ENCODE data around the gene CLCNKA. TPM values are rescaled to one million over a fixed set of nuclear protein-coding genes. Genes with fewer than 3 reads are reported as not detected.
"Not testable (repeated sequence)": the region's sequence is repeated elsewhere in the genome, so short reads cannot be mapped to it uniquely, and the experiment has no call there.

CLCNKA gene
- polyA plus RNA-seq, 4 donors, result 13.8 to 24.5 (median 18.1) TPM

DNA sequence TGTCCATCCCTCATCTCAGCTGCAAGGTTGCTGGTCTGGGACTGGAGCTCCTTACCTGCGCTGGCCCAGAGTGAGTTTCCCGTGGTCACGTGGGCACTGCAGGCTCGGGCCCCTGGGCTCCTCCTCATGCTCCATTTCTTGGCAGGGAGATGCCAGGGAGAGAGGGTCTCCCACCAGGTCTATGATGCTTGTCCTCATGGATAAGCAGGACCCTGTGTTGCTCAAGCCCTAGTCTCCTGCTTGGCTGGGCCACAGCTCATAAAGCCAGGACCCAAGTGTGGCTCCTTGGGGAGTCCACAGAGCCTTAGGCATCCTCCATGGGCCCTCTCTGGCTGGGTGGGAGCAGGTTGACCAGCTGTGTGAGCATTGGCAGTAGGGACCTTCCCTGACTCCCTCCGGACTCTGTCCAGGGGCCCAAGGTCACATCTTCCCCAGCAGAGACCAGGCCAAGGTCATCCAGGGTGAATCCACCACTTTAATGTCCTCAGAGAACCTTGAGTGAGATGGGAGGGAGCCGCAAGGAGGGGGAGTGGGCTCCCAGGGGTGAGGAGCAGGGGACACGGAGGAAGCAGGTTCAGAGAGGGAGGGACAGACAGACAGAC, 35.6 kb downstream of the CLCNKA start:
- DNase-seq (ENCODE audit: low read depth in 4 of 4, low spot score in 2 of 4), result not testable (repeated sequence)

DNA sequence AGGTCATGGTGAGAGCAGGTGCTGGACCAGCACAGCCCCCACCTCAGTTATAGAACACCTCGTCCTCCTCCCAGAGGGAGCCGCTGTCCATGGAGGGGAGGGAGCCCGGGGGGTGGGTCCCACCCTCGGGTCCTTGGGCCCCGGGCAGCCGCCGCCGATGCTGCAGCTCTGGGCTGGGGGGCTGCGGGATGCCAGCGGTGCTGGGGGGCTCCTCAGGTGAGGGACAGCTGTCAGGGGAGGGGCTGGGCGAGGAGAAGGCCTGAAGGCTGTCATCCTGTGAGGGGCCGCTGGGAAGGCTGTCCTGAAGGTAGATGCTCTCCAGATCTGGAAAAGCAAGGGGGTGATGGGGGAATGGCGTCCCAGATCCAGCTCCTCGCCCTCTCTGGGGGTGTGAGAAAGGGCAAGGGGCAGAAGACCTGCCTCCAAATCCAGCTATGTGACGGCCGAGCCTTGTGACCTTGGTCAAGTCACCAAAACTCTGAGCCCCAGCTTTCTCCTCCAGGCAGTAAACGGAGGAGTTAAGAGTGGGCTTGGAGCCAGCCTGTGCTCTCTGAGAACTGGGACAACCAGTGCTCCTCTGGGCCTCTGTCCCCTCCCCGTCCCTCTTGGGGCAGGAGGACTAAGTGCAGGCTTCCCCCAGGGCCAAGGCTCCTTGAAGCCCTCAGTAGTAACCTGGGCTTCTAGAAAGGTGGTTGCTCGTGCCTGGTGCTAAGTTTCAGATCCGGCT, 36.7 kb downstream of the CLCNKA start:
- not testable (repeated sequence) for DNase-seq (ENCODE audit: low read depth in 4 of 4, low spot score in 2 of 4)

DNA sequence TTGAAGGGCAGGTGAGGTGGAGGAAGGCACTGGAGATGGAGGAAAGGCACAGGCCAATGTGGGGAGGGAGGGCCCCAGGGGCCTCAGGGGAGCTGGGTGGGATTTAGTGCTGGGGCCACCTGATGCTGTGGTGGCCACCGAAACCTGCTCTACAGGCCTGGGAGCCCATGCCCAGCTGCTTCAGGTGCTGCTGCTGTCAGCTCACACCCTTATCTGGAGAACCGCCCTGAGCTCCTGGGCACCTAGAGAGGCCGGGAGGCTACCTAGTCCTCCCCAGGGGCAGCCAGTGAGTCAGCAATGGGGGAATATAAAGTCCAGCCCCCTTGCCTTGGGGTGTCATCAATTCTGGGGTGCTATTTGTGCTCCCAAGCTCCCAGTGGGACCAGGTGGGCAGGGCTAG, 39.4 kb downstream of the CLCNKA start:
- DNase-seq (ENCODE audit: low read depth in 4 of 4, low spot score in 2 of 4), result no peak

DNA sequence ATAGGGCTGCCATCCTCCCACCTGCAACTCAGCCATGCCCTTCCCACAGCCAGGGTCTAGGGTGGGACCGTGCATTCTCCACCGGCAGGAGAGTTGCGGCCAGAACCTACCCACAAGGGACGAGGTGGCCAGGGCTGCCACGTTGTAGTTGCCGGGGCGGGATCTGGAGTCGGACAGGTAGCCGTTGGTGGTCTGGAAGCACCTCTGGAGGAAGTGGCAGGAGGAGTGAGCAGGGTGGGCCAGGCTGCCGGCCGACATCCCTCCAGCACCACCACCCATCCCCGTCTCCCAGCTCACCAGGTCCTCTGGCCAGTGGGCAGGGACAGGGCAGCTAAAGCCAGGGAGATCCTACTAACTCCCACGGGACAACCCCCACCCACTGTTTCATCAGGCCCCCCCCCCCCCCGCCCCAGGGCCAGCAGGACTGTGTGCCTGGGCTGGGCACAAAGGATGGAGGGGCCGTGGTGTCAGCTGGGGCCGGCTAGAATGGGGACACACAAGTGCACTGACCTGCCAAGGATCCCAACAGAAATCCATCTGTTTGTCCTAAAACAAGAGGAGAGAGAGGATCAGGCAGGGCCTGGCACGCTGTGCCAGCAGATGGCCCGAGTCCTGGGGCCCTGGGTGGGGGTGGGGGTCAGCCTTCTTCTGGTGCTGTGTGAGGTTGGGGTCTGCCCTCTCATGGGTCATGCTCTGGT, 40.3 kb downstream of the CLCNKA start:
- DNase-seq (ENCODE audit: low read depth in 4 of 4, low spot score in 2 of 4), result not testable (repeated sequence)

DNA sequence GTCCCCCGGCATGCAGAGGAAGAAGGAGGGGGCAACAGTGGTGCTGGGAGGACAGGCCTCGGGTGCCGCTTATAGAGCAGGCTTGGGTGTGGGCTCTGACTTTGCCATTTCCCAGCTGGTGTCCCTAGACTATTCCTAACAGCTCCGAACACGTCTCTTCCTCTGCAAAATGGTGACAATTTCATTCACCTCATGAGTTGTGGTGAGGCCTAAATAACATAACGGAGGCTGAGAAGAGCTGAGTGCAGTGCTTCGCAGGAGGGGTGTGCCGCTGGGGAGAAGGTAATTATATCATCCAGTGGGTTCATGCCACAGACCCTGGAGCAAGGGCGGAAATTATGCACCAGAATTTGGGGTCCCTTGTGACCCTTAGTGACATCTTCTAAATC, 40.8 kb downstream of the CLCNKA start:
- not testable (repeated sequence) for DNase-seq (ENCODE audit: low read depth in 4 of 4, low spot score in 2 of 4)

DNA sequence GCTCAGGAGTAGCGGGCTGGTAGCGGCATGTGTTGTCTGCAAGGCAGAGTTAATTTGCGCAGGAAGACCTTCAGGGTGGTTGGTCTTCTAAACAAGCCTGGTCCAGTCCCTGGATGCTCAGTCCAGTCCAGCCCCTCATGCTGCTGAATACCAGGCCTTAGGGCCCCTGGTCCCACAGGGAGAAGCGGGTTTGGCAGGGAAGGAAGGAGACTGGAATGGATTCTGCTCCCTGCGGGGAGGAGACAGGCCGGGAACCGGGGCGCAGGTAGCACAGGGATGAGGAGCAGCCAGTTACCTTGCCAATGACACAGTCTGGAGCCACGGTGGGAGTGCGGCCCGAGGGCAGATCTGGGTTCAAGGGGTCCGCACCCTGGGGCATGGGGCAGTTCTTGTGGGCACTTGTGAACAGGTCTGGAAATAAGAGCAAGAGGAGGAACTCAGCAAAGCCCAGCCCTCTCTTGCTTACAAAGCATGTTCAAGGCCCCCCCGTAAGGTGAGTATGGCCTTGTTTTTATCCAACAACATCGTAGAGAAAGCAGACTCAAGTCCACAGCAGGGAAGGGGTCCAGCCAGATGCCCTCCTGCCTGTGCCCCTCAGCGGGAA, 41.5 kb downstream of the CLCNKA start:
- DNase-seq (ENCODE audit: low read depth in 4 of 4, low spot score in 2 of 4), result no peak

DNA sequence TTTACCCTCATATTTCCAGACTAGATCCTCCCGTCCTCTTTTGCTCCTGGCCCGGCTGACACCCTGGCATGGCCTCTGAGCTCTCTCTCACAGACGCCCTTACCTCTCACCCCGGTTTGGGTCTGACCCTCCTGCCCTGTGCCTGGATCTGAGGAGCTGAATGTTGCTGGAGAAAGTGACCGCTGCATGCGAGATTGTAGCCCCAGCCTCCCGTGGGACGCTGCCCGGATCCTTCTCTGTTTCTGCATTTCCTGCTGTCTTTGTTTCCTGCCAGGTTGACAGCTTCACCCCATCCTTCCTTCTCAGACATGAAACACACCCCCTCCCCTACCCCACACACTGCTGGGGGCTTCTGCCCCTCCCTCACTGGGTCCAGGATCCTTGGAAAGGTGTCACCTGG, 42.1 kb downstream of the CLCNKA start:
- no peak for DNase-seq (ENCODE audit: low read depth in 4 of 4, low spot score in 2 of 4)

DNA sequence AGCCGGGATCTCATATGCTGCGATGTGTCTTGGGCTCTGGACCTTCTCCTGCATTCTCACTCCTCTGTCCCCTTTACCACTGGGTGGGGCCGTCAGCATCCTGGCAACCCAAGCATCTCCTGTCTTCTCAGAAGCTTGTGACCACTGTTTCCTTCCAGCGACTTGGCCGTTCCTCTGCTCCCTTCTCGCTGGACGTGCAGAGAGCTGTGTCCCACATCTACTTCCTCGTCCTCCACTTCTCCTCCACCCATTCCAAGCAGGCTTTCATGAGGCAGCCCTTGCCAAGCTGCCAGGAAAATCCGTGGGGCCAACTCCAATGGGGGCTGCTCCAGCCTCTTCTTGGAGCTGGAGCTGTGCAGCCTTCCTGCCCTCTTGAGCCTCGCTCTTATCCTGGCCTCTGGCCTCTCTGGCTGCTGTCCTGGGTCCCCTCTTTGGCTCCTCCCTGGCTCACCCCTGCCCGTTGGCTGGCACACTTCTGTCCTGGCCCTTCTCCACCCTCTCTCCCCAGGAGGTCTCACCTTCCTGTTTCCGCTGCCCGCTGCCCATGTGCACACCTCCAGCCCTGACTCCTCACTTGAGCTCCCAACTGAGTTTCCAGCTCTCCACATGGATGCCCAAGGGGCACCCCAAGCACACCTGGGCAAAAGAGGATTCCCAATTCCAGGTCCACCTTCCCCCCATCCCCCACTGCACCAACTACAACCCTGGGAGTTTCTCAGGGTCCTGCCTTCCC, 42.9 kb downstream of the CLCNKA start:
- DNase-seq (ENCODE audit: low read depth in 4 of 4, low spot score in 2 of 4), result no peak

DNA sequence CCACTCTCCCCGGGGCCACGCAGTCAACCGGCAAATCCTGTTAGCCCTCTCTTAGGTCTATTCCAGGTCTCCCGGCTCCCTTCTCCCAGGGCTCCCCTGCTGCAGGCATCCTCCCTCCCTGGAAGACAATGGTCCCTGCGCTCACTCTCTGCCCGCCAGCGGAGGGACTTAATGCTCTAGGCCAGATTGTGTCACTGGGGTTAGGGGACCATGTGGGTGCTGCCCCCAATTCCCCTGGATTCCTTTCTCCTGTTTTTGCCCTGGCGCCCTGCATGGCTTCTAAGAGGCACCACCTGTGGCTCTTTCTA, 43.4 kb downstream of the CLCNKA start:
- no peak for DNase-seq (ENCODE audit: low read depth in 4 of 4, low spot score in 2 of 4)

DNA sequence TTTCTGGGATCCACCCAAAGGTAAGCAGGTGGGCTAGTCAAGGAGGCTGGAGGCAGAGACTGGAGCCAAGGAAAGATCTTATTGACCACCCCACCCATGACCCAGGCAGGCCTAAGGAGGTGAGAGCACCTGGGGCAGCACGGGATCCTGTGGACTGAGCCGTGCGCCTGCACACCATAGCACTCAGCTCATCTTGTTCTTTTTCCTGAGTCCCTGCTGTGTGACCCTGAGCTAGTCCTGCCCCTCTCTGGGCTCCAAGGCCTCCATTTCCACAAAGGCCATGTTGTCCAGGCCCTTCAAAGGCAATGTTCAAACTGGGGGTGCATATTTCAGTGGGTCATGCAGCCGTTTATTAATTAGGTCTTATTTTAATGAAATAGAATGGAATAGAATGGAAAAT, 44.4 kb downstream of the CLCNKA start:
- DNase-seq (ENCODE audit: low read depth in 4 of 4, low spot score in 2 of 4), result no peak

DNA sequence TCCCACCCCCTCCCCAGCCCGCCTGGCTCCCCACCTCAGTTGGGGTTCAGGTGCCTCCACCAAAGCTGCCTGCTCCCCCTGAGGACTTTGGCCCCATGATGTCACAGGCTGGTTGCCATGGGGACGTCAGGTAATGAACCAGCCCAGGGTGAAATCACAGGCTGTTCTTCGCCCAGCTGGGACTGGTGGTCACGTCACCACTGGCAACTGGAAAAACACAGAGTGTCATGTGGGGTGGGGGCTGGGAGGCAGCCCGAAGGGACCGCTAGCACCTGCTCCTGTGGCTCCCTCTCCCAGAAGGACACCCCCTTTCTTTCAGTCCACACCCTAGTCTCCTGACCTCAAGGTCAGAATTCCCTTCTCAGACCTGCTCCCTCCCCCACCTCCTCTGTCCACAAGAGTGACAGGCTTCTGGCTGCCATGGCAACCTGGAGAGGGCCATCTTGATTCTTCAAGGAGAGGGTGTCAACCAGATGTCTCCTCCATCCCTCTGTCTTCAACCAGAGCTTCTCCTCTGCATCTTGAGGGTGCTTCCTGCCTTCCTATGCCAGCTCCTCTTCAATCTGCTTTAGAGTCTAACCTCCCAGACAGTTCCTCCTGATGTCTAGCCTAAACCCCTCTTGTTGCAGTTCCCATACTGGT, 45.4 kb downstream of the CLCNKA start:
- DNase-seq (ENCODE audit: low read depth in 4 of 4, low spot score in 2 of 4), result peak in 1 of 4 donors; percentile 34

DNA sequence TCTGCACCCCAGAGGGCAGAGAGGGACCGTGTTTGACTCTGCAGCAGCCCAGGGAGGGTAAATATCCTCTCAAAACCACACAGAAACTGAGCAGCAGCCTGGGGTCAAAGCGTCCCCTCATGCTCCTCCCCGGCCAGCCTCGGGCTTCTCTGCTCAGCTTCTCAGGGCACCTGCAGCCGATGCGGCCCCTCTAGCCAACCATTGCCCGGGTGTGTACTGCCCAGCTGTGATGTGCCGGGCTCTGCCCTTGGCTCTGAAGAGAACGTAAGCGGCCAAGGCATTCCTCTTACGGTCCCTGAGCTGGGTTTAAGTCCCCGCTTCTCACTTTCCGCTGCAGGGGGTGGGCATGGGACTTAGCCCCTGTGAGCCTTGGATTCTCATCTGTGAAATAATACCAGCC, 46.1 kb downstream of the CLCNKA start:
- DNase-seq (ENCODE audit: low read depth in 4 of 4, low spot score in 2 of 4), result no peak

DNA sequence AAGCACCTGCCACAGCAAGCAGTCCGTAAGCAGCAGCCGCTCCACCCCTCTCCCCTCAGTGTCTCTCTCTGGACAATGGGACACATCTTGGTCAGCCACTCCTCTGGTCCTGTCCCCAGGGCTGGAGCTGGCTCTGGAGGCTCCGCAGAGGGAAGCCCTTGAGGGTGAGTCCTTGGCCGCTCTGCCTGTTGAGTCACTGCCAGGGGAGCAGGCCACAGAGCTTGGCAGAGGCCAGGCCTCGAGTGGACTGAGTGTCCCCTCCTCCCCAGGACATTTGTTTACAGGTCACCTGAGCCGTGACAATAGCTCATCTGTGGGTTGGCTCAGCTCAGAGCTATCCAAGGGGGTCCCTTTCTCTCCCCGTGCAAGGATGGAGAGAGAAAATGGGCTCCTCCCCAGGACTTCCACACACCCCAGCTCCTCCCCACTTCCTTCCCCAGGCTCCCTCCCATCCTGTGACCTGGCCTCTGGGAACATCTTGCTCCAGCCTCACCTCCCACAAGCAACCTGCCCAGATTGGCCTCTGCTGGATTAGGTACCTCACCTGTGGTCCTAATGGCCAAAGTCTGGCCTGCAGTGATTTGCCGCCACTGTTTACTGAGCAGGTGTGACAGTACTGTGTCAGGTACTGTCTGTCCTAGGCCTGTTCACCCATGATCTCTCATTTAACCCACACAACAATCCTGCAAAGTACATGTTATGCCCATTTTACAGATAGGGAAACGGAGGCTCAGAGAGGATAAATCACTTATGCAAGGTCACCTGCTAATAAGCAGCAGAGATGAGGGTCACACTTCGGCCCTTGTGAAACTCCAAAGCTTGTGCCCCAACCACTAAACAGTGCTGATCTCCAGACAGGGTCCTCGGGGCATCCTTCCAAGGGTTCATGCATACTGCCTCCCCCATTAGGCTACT, 46.8 kb downstream of the CLCNKA start:
- no peak for DNase-seq (ENCODE audit: low read depth in 4 of 4, low spot score in 2 of 4)

DNA sequence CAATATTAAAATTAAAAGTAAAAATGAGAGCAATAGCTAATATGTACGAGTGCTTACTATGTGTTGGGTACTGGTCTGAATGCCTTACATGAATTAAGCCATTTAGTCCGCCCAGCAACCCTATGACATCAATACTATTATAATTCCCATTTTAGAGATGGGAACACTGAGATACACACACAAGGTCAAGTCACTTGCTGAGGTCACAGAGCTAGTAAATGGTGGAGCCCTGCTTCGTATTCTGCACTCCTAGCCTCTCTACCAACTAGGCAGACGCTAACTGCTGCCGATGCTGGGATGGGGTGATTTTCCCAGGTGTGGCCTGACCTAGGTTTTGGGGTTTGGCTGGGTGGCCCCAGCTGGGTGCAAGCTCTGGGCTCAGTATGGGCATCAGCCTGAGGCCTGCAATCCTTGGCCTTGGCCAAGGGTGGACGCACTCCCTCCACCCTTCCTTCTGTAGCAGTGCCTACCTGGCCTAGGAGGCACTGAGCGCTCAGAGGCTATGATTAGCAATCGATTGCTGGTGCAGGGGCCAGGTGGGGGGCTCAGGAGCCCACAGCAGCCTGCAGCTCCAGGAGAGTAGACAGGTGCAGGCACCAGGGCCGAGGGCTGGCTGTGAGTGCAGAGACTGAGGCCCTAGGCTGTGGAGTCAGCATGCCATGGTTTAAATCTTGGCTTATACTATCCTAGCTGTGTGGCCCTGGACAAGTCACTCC, 49.0 kb downstream of the CLCNKA start:
- no peak for DNase-seq (ENCODE audit: low read depth in 4 of 4, low spot score in 2 of 4)

DNA sequence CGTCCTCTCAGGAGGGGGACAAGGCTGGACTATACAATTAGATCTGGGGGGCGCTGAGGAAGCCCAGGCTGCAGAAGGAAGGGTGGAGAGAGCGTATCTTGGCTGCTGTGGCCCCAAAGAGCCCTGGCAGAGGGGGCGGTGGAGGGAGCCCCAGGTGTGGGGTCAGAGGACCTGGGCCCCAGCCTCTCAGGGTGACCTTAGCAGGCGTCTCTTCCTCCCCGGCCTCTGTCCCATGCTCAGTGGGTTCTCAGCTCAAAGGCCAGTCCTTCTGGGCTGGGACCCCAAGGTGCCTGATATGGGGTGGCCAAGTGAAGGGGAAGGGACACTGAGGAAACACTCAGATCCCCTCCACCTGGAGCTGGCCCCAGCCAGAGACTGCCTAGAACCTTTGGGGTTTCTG, 49.8 kb downstream of the CLCNKA start:
- no peak for DNase-seq (ENCODE audit: low read depth in 4 of 4, low spot score in 2 of 4)

DNA sequence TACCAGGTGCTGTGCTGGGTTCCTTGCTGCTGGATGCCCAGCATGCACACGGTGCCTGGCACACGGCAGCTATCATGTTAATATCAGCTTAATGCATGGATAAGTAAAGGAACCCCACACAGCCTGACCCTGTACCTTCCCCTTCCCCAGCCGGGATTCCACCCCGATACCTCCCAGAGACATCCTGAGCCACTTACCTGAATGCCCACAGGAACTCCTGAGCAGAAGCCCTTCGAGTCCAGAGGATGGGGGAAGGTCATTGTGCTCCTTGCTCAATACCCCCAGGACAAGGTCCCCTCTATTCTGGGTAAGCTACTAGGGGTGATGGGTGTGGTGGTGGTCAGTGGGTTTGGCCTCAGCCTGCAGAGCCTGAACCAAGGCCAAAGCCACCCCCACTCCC, 50.3 kb downstream of the CLCNKA start:
- DNase-seq (ENCODE audit: low read depth in 4 of 4, low spot score in 2 of 4), result no peak

DNA sequence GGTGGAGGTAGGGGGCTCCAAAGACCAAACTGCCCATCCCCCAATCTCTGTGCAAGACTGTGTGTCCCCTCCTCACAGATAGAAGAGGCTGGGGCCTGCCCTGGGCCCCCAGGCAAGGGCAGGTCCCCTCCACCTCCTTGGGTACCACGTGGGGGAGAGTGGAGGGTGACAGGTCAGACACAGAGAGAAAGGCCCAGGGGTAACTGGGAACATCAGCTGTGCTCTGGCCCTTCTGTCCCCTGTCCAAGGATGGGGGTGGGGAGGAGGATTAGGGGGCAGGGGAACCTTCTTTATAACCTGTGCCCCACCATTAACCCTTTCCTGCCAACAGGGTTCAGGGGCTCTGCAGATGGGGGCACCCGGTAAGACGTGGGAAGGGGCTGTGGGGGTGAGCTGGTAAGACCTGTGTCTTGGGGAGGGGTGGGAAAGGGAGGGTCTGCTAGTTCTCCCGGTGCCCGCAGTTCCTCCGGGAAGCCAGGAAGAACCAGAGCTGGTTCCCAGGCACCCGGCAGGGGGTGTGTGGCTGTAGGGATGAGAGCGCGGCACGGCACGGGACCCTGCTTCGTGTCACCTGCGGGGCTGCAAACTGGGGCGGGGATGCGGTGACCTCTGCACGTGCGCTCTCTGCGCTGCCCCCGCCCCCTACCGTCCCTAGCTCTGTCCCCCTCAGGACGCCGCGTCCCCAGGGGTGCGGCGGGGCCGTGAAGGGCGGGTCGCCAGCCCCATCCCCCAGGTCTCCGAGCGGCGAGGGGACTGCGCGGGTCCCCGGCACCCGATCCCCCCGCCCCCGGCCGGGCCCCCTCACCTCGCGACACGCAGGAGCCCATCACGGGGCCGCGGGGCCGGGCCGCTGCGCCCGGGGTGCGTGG, 51.0 kb downstream of the CLCNKA start:
- DNase-seq (ENCODE audit: low read depth in 4 of 4, low spot score in 2 of 4), result no peak

Data from left renal cortex interstitium (tissue), 4 donors.